Esophagus muscularis mucosa (tissue), 4 donors: ENCODE data around the gene TMPO. TPM values are rescaled to one million over a fixed set of nuclear protein-coding genes. Genes with fewer than 3 reads are reported as not detected.

Source experiments
- DNase-seq: peaks from one replicate; pipeline ENCODE4 v3.0.0-alpha.2; 2017; ENCODE audit errors: extremely low spot score
- H3K27ac ChIP-seq, 4 donors: fragments of 200-600 bp; sonication (generic); replicated peaks in 1 of 4; 1 replicate in 3 of 4; 2 replicates in 1 of 4; pipeline ENCODE4 v1.5.1; 2016 to 2019; ENCODE audit warnings: mild to moderate bottlenecking in 1 of 4
- H3K27me3 ChIP-seq, 4 donors: fragments of 200-600 bp; sonication (generic); one replicate each; pipeline versions ENCODE4 v1.5.1 to v1.6.0; 2016 to 2019
- H3K36me3 ChIP-seq, 4 donors: fragments of 200-600 bp; sonication (generic); one replicate each; pipeline ENCODE4 v1.5.1; 2016 to 2019
- H3K4me1 ChIP-seq, 4 donors: fragments of 200-600 bp; sonication (generic); one replicate each; pipeline ENCODE4 v1.5.1; 2016 to 2019
- H3K4me3 ChIP-seq, 4 donors: fragments of 200-600 bp; sonication (generic); 1 replicate in 2 of 4; 2 replicates in 2 of 4; pipeline ENCODE4 v1.5.1; 2016 to 2019; ENCODE audit warnings: mild to moderate bottlenecking in 4 of 4, moderate library complexity in 1 of 4
- H3K9me3 ChIP-seq, 4 donors: fragments of 200-600 bp; sonication (generic); 1 replicate in 3 of 4; 2 replicates in 1 of 4; pipeline ENCODE4 v1.5.1; 2016 to 2019
- EP300 ChIP-seq: sonication (generic); formaldehyde crosslinking; IDR thresholded peaks from one replicate; pipeline ENCODE4 v1.6.1; 2017; ENCODE audit warnings: antibody characterized with exemption
- POLR2A ChIP-seq: fragments of 450-650 bp; IDR thresholded peaks from one replicate; pipeline ENCODE4 v1.6.1; 2017; ENCODE audit warnings: antibody characterized with exemption, moderate library complexity, mild to moderate bottlenecking, low read depth
- POLR2AphosphoS5 ChIP-seq, 2 donors: sonication (generic); formaldehyde crosslinking; IDR thresholded peaks; one replicate each; pipeline ENCODE4 v1.6.1; 2017; ENCODE audit warnings: antibody characterized with exemption in 2 of 2
- WGBS: methylation state at CpG from one replicate; pipeline ENCODE4 v1.1.5; 2018; 5-methylcytosine and 5-hydroxymethylcytosine counted together
- intact Hi-C: fragments of 100-400 bp; cut with DNase I; formaldehyde crosslinking; loops from one replicate; pipeline ENCODE4 v1.15.1; 2023
- total RNA-seq, 4 donors: library from RNA; depleted of rRNA; stranded (reverse); fragments of >200 nt; gene quantifications; one replicate each; pipeline versions ENCODE4 v1.1.0 to v1.2.1, GENCODE V29; 2016
- TF ChIP-seq, protein P1 (sequence below), 3 experiments: fragments of 200-600 bp in 2 of 3; fragments of 450-650 bp in 1 of 3; sonication (generic) in 2 of 3; IDR thresholded peaks; one replicate each; pipeline ENCODE4 v1.5.1; 2017 to 2019; ENCODE audit warnings: antibody characterized with exemption in 3 of 3, mild to moderate bottlenecking in 2 of 3, moderate library complexity in 1 of 3

Gene TMPO
- total RNA-seq, 4 donors from 2014 or later = 37.1 to 54.8 (median 49.8) TPM

DNA sequence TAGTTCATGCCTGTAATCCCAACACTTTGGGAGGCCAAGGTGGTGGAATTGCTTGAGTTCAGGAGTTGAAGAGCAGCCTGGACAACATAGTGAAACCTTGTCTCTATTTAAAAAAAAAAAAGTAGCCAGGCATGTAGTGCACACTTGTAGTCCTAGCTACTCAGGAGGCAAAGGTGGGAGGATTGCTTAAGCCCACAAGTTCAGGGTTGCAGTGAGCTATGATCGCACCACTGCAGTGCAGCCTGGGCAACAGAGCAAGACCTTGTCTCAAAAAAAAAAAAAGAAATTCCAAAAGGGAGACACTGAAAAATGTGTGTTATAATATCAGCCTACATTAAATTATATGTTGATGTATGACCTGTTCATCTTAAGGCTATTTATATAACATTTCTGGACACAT is 14.7 kb downstream of the TMPO start:
- DNase-seq = no peak
- 94% methylated on average over 1 of the region's 1 CpG for WGBS
- intact Hi-C loops = no loop called here
- peaks cover 16 to 62% (median 45%) of the 10 kb centered on the region in 4 donors for H3K36me3 ChIP-seq
- no peak overlapping the region for H3K4me3 ChIP-seq
- H3K9me3 ChIP-seq = no peaks in the 10 kb centered on the region
- H3K27me3 ChIP-seq = no peaks in the 10 kb centered on the region
- no peak for TF ChIP-seq POLR2A
- TF ChIP-seq, protein P1, sequence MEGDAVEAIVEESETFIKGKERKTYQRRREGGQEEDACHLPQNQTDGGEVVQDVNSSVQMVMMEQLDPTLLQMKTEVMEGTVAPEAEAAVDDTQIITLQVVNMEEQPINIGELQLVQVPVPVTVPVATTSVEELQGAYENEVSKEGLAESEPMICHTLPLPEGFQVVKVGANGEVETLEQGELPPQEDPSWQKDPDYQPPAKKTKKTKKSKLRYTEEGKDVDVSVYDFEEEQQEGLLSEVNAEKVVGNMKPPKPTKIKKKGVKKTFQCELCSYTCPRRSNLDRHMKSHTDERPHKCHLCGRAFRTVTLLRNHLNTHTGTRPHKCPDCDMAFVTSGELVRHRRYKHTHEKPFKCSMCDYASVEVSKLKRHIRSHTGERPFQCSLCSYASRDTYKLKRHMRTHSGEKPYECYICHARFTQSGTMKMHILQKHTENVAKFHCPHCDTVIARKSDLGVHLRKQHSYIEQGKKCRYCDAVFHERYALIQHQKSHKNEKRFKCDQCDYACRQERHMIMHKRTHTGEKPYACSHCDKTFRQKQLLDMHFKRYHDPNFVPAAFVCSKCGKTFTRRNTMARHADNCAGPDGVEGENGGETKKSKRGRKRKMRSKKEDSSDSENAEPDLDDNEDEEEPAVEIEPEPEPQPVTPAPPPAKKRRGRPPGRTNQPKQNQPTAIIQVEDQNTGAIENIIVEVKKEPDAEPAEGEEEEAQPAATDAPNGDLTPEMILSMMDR (IDR thresholded peaks at IDR 0.05) = no peak
- TF ChIP-seq EP300 = no peak
- no peak for TF ChIP-seq POLR2AphosphoS5 (IDR thresholded peaks at IDR 0.05)
- peaks cover 0 to 3% (median 0%) of the 10 kb centered on the region in 4 donors for H3K4me1 ChIP-seq
- no peak overlapping the region for H3K27ac ChIP-seq

DNA sequence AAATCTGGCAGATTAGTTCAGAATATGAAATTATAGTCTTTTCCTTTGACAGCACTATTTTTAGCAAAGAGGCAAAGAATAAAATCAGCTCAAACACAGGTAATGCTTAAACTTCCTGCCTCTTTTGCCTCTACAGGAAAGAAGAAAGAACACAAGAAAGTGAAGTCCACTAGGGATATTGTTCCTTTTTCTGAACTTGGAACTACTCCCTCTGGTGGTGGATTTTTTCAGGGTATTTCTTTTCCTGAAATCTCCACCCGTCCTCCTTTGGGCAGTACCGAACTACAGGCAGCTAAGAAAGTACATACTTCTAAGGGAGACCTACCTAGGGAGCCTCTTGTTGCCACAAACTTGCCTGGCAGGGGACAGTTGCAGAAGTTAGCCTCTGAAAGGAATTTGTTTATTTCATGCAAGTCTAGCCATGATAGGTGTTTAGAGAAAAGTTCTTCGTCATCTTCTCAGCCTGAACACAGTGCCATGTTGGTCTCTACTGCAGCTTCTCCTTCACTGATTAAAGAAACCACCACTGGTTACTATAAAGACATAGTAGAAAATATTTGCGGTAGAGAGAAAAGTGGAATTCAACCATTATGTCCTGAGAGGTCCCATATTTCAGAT is 17.4 kb downstream of the TMPO start:
- TF ChIP-seq EP300 = no peak
- no peak for TF ChIP-seq POLR2A
- TF ChIP-seq POLR2AphosphoS5 (IDR thresholded peaks at IDR 0.05) = no peak
- TF ChIP-seq, protein P1 (IDR thresholded peaks at IDR 0.05) = peak; percentile 37 to 62 (median 45)
- Histone ChIP-seq H3K4me1 (peaks cover 0 to 3% (median 0%) of the 10 kb centered on the region in 4 donors), H3K27ac (no peak overlapping the region), H3K4me3 (no peak overlapping the region), H3K9me3 (no peaks in the 10 kb centered on the region), H3K36me3 (peaks cover 16 to 82% (median 47%) of the 10 kb centered on the region in 4 donors), H3K27me3 (no peaks in the 10 kb centered on the region)
- no peak for DNase-seq
- 65% methylated on average over 4 of the region's 4 CpGs for WGBS
- intact Hi-C loops = no loop called here

DNA sequence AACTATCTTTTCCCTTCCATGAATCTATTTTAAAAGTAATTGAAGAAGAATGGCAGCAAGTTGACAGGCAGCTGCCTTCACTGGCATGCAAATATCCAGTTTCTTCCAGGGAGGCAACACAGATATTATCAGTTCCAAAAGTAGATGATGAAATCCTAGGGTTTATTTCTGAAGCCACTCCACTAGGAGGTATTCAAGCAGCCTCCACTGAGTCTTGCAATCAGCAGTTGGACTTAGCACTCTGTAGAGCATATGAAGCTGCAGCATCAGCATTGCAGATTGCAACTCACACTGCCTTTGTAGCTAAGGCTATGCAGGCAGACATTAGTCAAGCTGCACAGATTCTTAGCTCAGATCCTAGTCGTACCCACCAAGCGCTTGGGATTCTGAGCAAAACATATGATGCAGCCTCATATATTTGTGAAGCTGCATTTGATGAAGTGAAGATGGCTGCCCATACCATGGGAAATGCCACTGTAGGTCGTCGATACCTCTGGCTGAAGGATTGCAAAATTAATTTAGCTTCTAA is 18.4 kb downstream of the TMPO start:
- no peak for TF ChIP-seq POLR2AphosphoS5 (IDR thresholded peaks at IDR 0.05)
- TF ChIP-seq POLR2A = no peak
- TF ChIP-seq, protein P1 (IDR thresholded peaks at IDR 0.05) = no peak
- no peak for TF ChIP-seq EP300
- no peak for DNase-seq
- Histone ChIP-seq H3K9me3 (no peaks in the 10 kb centered on the region), H3K36me3 (peaks cover 9 to 81% (median 46%) of the 10 kb centered on the region in 4 donors), H3K27me3 (no peaks in the 10 kb centered on the region), H3K4me1 (peaks cover 0 to 3% (median 0%) of the 10 kb centered on the region in 4 donors), H3K27ac (no peak overlapping the region), H3K4me3 (no peak overlapping the region)
- intact Hi-C loops = no loop called here
- 92% methylated on average over 4 of the region's 4 CpGs for WGBS

DNA sequence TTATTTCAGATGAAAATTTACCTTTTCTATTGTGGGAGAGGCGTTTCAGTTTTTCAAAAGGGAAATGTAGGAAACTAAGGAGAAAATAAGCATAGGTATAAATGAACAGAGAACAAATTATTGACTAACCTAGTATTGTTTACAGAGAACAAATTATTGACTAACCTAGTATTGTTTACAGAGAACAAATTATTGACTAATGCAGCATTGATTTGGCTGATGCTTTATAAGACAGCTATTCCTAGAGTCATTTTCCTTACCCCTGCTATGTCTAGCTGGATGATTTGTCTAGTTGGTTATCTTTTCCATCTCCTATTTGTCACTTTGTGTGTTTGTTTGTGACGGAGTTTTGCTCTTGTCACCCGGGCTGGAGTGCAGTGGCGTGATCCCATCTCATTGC is 22.6 kb downstream of the TMPO start:
- intact Hi-C loops = no loop called here

More for the DNA sequence above, 22.6 kb downstream of the TMPO start:
- 88% methylated on average over 4 of the region's 4 CpGs for WGBS
- H3K4me3 ChIP-seq = no peak overlapping the region
- H3K4me1 ChIP-seq = no peaks in the 10 kb centered on the region
- no peak for TF ChIP-seq POLR2A
- TF ChIP-seq, protein P1 (IDR thresholded peaks at IDR 0.05) = no peak
- TF ChIP-seq EP300 = no peak
- TF ChIP-seq POLR2AphosphoS5 (IDR thresholded peaks at IDR 0.05) = no peak
- no peak for DNase-seq
- no peak overlapping the region for H3K27ac ChIP-seq
- no peaks in the 10 kb centered on the region for H3K9me3 ChIP-seq
- H3K36me3 ChIP-seq = peaks cover 4 to 83% (median 35%) of the 10 kb centered on the region in 4 donors
- no peaks in the 10 kb centered on the region for H3K27me3 ChIP-seq
